Right atrium auricular region (tissue), 2 donors: ENCODE measurements around the gene NR3C2. TPM values are rescaled to one million over a fixed set of nuclear protein-coding genes. Genes with fewer than 3 reads are reported as not detected.

Experiments
- DNase-seq: peaks from one replicate; pipeline ENCODE4 v3.0.0-alpha.2; 2019; ENCODE audit warnings: low spot score
- H3K27ac ChIP-seq, 2 donors: fragments of 200-600 bp; sonication (generic); 1 replicate in 1 of 2; 2 replicates in 1 of 2; pipeline ENCODE4 v1.5.1; 2016 to 2019
- H3K27me3 ChIP-seq, 2 donors: fragments of 200-600 bp; sonication (generic); one replicate each; pipeline versions ENCODE4 v1.5.1 to v1.6.0; 2017 to 2019
- H3K36me3 ChIP-seq: fragments of 200-600 bp; sonication (generic); one replicate; pipeline ENCODE4 v1.5.1; 2016
- H3K4me1 ChIP-seq, 2 donors: fragments of 200-600 bp; sonication (generic); one replicate each; pipeline versions ENCODE4 v1.5.1 to v1.6.0; 2017 to 2019
- H3K4me3 ChIP-seq, 2 donors: fragments of 200-600 bp; sonication (generic); 1 replicate in 1 of 2; 2 replicates in 1 of 2; pipeline ENCODE4 v1.5.1; 2017 to 2019; ENCODE audit warnings: mild to moderate bottlenecking in 1 of 2, moderate library complexity in 1 of 2
- H3K9me3 ChIP-seq, 2 donors: fragments of 200-600 bp; sonication (generic); one replicate each; pipeline ENCODE4 v1.5.1; 2019
- CTCF ChIP-seq, 2 donors: fragments of 200-600 bp; sonication (generic); IDR thresholded peaks; one replicate each; pipeline ENCODE4 v1.5.1; 2019; ENCODE audit warnings: antibody characterized with exemption in 2 of 2
- total RNA-seq, 2 donors: library from RNA; depleted of rRNA; stranded (reverse); fragments of >200 nt; gene quantifications; one replicate each; pipeline ENCODE4 v1.1.0, GENCODE V29; 2016

The NR3C2 gene
- total RNA-seq, 2 donors from 2014 or later, result 15.7 to 39.9 TPM

DNA sequence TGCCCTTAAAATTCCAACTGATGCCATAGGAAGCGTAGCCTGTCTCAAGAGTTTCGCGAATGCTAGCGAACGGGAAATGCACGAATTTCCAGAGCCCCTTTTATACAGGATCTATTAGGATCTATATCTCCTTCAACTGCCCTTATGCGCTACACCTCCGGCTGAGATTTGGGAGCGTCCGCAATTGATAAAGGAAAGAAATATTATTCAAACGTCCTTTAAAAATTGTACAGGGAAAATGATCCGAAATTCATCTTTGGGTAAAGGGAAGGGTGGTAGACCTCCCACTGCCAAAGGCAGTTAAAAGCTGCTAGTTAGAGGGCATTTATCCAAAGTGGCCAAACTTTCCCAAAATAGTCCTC, 609 bp downstream of the NR3C2 start:
- no peaks in the 10 kb centered on the region for H3K27me3 ChIP-seq
- H3K9me3 ChIP-seq, result no peaks in the 10 kb centered on the region
- no peak for TF ChIP-seq CTCF (IDR thresholded peaks at IDR 0.05)
- peak overlapping the region; percentile 88 for H3K4me3 ChIP-seq
- H3K4me1 ChIP-seq, result peaks cover 0 to 38% of the 10 kb centered on the region in 2 donors
- no peaks in the 10 kb centered on the region for H3K36me3 ChIP-seq
- H3K27ac ChIP-seq, result peak overlapping the region; percentile 86 to 93
- DNase-seq, result no peak

GRCh38 chr4:148438047-148438446, 4.2 kb downstream of the NR3C2 start:
- Histone ChIP-seq H3K4me1 (peaks cover 0 to 62% of the 10 kb centered on the region in 2 donors), H3K27me3 (no peaks in the 10 kb centered on the region), H3K36me3 (no peaks in the 10 kb centered on the region), H3K27ac (no peak overlapping the region), H3K9me3 (no peaks in the 10 kb centered on the region), H3K4me3 (no peak overlapping the region)
- no peak for DNase-seq
- TF ChIP-seq CTCF (IDR thresholded peaks at IDR 0.05), result no peak

GRCh38 chr4:148437439-148437838, 4.8 kb downstream of the NR3C2 start:
- H3K36me3 ChIP-seq, result no peaks in the 10 kb centered on the region
- no peak for DNase-seq

GRCh38 chr4:148436512-148436911, 5.7 kb downstream of the NR3C2 start:
- no peak for TF ChIP-seq CTCF (IDR thresholded peaks at IDR 0.05)
- H3K4me1 ChIP-seq, result peaks cover 0 to 77% of the 10 kb centered on the region in 2 donors
- H3K9me3 ChIP-seq, result no peaks in the 10 kb centered on the region
- H3K36me3 ChIP-seq, result no peaks in the 10 kb centered on the region
- peak overlapping the region; percentile 4 to 37 for H3K27ac ChIP-seq
- no peaks in the 10 kb centered on the region for H3K27me3 ChIP-seq
- H3K4me3 ChIP-seq, result no peak overlapping the region
- DNase-seq, result no peak

More at GRCh38 chr4:148437439-148437838, 4.8 kb downstream of the NR3C2 start:
- TF ChIP-seq CTCF (IDR thresholded peaks at IDR 0.05), result no peak
- Histone ChIP-seq H3K4me1 (peaks cover 0 to 68% of the 10 kb centered on the region in 2 donors), H3K27ac (no peak overlapping the region), H3K9me3 (no peaks in the 10 kb centered on the region), H3K4me3 (no peak overlapping the region), H3K27me3 (no peaks in the 10 kb centered on the region)

DNA sequence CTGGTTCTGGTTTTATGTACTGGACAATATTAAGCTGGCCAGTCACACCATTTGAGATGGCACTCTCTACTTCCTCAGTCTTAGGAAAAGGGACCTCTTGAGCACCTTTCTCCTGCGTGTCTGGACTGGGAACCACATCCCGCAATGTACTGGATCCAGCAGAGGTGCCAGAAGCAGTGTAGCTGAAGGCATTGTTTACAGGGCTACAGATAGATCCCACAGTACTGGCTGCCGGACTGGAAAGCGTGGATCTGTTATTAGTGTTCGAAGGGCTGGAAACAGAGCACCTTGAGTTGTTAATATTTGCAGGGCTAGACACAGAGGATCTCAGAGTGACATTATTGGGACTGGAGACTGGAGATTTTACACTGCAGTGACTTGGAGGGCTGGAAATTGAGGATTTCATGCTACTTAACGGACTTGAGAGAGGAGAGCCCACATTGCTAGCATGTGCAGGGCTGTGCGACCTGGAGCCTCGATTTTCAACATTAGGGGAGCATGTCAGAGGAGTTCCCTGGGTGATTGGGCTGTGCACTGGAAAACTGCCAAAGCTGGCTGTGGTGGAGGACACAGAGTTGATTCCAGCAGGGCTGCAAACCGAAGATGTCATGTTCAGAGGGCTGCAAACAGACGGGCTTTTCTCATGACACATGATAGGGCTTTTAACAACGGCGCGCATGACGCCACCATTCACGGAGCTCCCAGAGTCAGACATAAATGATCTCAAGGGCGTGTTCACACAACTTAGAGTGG, 6.4 kb downstream of the NR3C2 start:
- no peaks in the 10 kb centered on the region for H3K36me3 ChIP-seq
- peak overlapping the region; percentile 4 to 37 for H3K27ac ChIP-seq
- TF ChIP-seq CTCF (IDR thresholded peaks at IDR 0.05), result no peak
- H3K4me1 ChIP-seq, result peaks cover 0 to 82% of the 10 kb centered on the region in 2 donors
- DNase-seq, result no peak
- no peaks in the 10 kb centered on the region for H3K27me3 ChIP-seq
- no peak overlapping the region for H3K4me3 ChIP-seq
- H3K9me3 ChIP-seq, result no peaks in the 10 kb centered on the region
